Measurements from ENCODE around the gene SLC16A8. TPM values are rescaled to one million over a fixed set of nuclear protein-coding genes. Genes with fewer than 3 reads are reported as not detected.

SLC16A8 gene
- total and polyA plus RNA-seq, 2 donors (not counting 1 experiment from before 2014, with no cell fraction given) = not detected

- WGBS (ENCODE audit: insufficient coverage) = 93% methylated on average over 11 of the region's 16 CpGs
- Mint-ChIP-seq H3K27me3 (no peaks in the 10 kb centered on the region), H3K9me3 (ENCODE audit: insufficient read depth) (no peaks in the 10 kb centered on the region), H3K4me3 (no peak overlapping the region), H3K27ac (no peak overlapping the region), H3K4me1 (no peaks in the 10 kb centered on the region)
- Histone ChIP-seq H3K9ac (ENCODE audit: low read length) (no peak overlapping the region), H2AFZ (ENCODE audit: insufficient read depth, low read depth, low read length, poor library complexity, severe bottlenecking) (no peak overlapping the region), H3K27me3 (replicated peaks in 1 of 4; ENCODE audit: control extremely low read depth in 1 of 4, control insufficient read depth in 3 of 4, insufficient read depth in 4 of 4, low read length in 3 of 4) (no peaks in the 10 kb centered on the region), H3K36me3 (replicated peaks in 1 of 2; ENCODE audit: control extremely low read depth in 1 of 2, control insufficient read depth in 1 of 2, extremely low read depth in 1 of 2, insufficient read depth in 2 of 2, low read length in 1 of 2) (no peaks in the 10 kb centered on the region), H3K4me1 (ENCODE audit: control insufficient read depth in 2 of 2, insufficient read depth in 2 of 2, low read length in 2 of 2) (no peaks in the 10 kb centered on the region), H4K20me1 (ENCODE audit: control insufficient read depth, insufficient read depth, low read length, poor library complexity, severe bottlenecking) (no peaks in the 10 kb centered on the region), H3K4me2 (replicated peaks; ENCODE audit: low read depth, low read length, poor library complexity, severe bottlenecking) (no peak overlapping the region), H3K4me3 (ENCODE audit: control extremely low read depth in 1 of 5, extremely low read depth in 1 of 5, insufficient read depth in 1 of 5, low read depth in 2 of 5, low read length in 4 of 5) (no peak overlapping the region), H3K79me2 (ENCODE audit: control insufficient read depth, insufficient read depth, low read length) (no peaks in the 10 kb centered on the region), H3K9me3 (ENCODE audit: control extremely low read depth in 1 of 3, control insufficient read depth in 2 of 3, insufficient read depth in 1 of 3, low read length in 2 of 3) (no peaks in the 10 kb centered on the region), H3K27ac (ENCODE audit: low read length in 2 of 2) (no peak overlapping the region)
- DNase-seq (no peak), ATAC-seq (ENCODE audit: low read depth) (no peak)
- TF ChIP-seq EZH2 (IDR thresholded peaks at IDR 0.05; ENCODE audit: borderline replicate concordance, insufficient read depth, low read depth, low read length, poor library complexity, severe bottlenecking) = no peak
- TF ChIP-seq CTCF (IDR thresholded peaks at IDR 0.05) = no peak
- intact Hi-C loops (cut with micrococcal nuclease) = no loop called here
- ChIA-PET CTCF (interaction anchor here (2.2 kb wide), 1 partner anchor 22 kb away, joined by 5 read pairs; no protein-coding TSS in a partner anchor), POLR2A (no interaction called here)
Measured at GRCh38 chr22:38030311-38031133, 53.5 kb downstream of the SLC16A8 start.

- no peaks in the 10 kb centered on the region for H3K79me2 ChIP-seq (ENCODE audit: control insufficient read depth, insufficient read depth, low read length)
- H2AFZ ChIP-seq (ENCODE audit: insufficient read depth, low read depth, low read length, poor library complexity, severe bottlenecking) = no peak overlapping the region
- WGBS (ENCODE audit: insufficient coverage) = 90% methylated on average over 5 of the region's 5 CpGs
- H3K4me1 ChIP-seq (ENCODE audit: control insufficient read depth in 2 of 2, insufficient read depth in 2 of 2, low read length in 2 of 2) = no peaks in the 10 kb centered on the region
- no peak overlapping the region for H3K9ac ChIP-seq (ENCODE audit: low read length)
- no peak overlapping the region for H3K4me3 ChIP-seq (ENCODE audit: control extremely low read depth in 1 of 5, extremely low read depth in 1 of 5, insufficient read depth in 1 of 5, low read depth in 2 of 5, low read length in 4 of 5)
- ChIA-PET POLR2A (no interaction called here), CTCF (no interaction called here)
- no peaks in the 10 kb centered on the region for H4K20me1 ChIP-seq (ENCODE audit: control insufficient read depth, insufficient read depth, low read length, poor library complexity, severe bottlenecking)
- Mint-ChIP-seq H3K27ac (no peak overlapping the region), H3K4me3 (no peak overlapping the region), H3K27me3 (peaks cover 3% of the 10 kb centered on the region), H3K9me3 (ENCODE audit: insufficient read depth) (no peaks in the 10 kb centered on the region), H3K4me1 (no peaks in the 10 kb centered on the region)
- ATAC-seq (ENCODE audit: low read depth) (no peak), DNase-seq (no peak)
- H3K4me2 ChIP-seq (replicated peaks; ENCODE audit: low read depth, low read length, poor library complexity, severe bottlenecking) = no peak overlapping the region
- TF ChIP-seq CTCF (IDR thresholded peaks at IDR 0.05) (no peak), EZH2 (IDR thresholded peaks at IDR 0.05; ENCODE audit: borderline replicate concordance, insufficient read depth, low read depth, low read length, poor library complexity, severe bottlenecking) (no peak)
- intact Hi-C loops (cut with micrococcal nuclease) = no loop called here
- no peaks in the 10 kb centered on the region for H3K36me3 ChIP-seq (replicated peaks in 1 of 2; ENCODE audit: control extremely low read depth in 1 of 2, control insufficient read depth in 1 of 2, extremely low read depth in 1 of 2, insufficient read depth in 2 of 2, low read length in 1 of 2)
- no peaks in the 10 kb centered on the region for H3K9me3 ChIP-seq (ENCODE audit: control extremely low read depth in 1 of 3, control insufficient read depth in 2 of 3, insufficient read depth in 1 of 3, low read length in 2 of 3)
- no peaks in the 10 kb centered on the region for H3K27me3 ChIP-seq (replicated peaks in 1 of 4; ENCODE audit: control extremely low read depth in 1 of 4, control insufficient read depth in 3 of 4, insufficient read depth in 4 of 4, low read length in 3 of 4)
- H3K27ac ChIP-seq (ENCODE audit: low read length in 2 of 2) = no peak overlapping the region
Measured at GRCh38 chr22:38029901-38030300, 54.1 kb downstream of the SLC16A8 start.
